NCI-H446 (cell line): ENCODE data around the gene UPK3BL1.
"Not testable (repeated sequence)": the region's sequence is repeated elsewhere in the genome, so short reads cannot be mapped to it uniquely, and the experiment has no call there.

ENCODE experiments used
- DNase-seq, 2 experiments: peaks; one replicate each; lab custom pipeline; 2025; lab: John Stamatoyannopoulos, UW

UPK3BL1 gene

DNA sequence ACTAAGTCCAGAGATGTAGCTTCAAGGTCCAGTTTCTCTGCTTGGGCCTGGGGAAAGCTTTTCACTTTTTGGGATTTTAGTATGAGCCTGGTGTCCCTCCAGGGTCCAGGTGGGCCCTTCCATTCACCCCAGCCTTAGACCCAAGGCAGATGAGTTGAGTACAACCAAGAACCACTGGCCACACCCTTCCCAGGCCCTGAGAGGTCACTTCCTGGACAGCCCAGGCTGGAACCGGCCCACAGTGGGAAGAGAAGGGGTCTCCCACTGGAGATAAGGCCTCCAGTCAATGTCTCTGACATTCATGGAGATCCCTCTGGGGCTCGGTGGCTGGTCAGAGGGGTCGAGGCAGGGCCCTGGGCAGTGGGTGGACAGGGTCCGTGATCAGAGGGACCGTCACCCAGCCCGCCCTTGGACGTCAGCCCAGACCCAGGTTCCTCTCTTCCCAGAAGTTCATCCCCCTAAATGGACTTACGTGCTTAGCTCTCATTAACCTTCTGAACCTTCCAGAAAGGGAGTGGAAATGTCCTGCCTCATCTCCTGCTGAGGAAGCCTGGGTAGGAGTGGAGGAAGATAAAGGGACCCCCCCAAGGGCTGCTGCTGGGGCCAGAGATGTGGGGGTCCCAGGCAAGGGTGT lies 15.2 kb downstream of the UPK3BL1 start:
- DNase-seq = not testable (repeated sequence)

DNA sequence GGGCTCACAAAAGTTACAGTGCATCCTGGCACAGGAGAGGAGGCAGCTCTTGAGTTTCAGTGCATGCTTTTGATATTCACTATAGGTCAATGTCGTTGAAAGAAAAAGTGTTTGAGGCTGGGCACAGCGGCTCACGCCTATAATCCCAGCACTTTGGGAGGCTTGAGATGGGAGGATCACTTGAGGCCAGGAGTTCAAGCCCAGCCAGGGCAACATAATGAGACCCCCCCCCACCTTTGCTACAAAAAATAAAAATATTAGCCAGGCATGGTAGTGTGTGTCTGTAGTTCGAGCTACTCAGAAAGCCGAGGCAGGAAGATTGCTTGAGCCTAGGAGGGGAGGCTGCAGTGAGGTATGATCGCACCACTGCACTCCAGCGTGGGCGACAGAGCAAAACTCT lies 24.5 kb downstream of the UPK3BL1 start:
- not testable (repeated sequence) for DNase-seq

DNA sequence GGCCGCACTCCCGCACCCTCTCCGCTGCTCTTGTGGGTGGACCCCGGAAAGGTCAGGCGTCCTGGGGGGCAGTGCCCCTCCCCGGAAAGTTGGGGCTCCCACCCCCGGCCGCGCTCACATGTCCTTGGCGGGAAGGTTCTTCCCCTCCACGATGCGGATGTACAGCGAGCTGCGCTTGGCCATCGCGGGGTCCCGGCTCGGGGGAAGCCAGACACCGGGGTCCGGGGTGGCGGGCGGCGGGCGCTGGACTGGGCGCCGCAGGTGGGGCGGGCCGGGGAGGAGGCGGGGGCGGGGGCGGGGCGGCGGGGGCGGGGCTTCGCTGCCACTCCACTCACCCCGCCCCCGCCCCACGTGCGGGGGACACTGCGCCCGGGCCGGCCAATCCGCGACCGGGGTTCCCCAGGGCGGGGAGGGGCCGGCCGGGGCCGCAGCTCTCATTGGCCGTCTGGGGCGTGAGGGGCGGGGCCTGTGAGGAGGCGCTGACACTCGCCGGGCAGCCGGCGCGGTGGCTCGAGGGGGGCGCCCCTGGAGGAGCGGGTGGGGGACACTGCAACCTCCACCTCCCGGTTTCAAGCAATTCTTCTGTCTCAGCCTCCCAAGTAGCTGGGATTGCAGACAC lies 26.0 kb downstream of the UPK3BL1 start, which contains the start of gene RASA4:
Gene RASA4 (minus strand): TSS at position 250 of the 619 bp plus-strand sequence. CDS start 67 bp downstream, at position 183.
- DNase-seq = not testable (repeated sequence)

DNA sequence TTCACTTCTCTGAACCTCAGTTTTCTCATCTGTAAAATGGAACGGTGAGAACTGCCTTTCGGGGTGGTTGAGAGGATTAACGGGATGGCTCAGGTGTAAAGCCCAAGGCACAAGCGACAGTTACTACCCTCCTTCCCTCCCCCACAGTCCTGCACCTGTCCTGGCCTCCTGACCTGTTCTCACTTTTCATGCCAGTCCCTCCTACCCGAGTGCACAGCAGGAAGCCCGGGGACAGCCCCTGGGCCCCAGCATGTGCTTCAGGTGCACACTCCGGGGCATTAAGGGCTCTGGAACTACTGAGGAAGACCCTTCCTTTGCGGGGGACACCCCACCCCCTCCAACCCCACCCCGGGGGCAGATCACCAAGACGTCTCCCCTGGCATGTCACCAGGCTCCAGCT lies 26.7 kb downstream of the UPK3BL1 start:
- not testable (repeated sequence) for DNase-seq

DNA sequence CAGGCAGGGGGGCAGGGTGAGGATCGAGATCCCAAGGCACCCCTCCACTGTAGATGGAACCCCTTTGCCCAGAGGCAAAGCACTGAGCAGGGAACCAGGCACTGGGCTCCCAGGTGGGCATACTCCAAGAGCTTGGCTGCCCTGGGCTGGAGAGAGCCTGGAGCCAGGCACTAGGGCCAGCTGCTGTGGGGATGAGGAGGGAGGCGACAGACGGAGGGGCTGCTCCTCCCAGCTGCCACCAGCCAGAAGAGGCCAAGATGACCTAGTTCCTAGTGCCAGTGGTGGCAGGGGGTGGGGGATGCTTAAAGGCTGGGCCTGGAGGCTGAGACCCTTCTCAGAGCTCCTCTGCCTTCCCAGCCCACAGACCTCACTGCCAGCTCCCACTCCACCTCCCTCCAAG lies 27.7 kb downstream of the UPK3BL1 start:
- not testable (repeated sequence) for DNase-seq

DNA sequence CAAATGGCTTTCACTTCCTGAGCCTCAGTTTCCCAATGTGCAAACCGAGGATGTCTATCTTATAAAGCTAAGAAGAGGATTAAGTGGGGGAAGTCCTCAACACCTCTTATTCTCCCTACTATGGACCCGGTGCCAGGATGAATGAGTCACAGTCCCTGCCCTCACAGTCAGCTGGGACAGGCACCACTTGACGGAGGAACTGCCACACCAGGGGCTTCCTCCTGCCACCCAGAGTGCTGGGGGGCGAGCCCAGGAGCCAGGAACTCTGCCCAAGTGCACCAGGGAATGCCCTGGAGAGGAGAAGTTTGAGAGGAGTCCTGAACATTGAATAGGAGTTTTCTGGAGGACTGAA lies 28.3 kb downstream of the UPK3BL1 start:
- not testable (repeated sequence) for DNase-seq

DNA sequence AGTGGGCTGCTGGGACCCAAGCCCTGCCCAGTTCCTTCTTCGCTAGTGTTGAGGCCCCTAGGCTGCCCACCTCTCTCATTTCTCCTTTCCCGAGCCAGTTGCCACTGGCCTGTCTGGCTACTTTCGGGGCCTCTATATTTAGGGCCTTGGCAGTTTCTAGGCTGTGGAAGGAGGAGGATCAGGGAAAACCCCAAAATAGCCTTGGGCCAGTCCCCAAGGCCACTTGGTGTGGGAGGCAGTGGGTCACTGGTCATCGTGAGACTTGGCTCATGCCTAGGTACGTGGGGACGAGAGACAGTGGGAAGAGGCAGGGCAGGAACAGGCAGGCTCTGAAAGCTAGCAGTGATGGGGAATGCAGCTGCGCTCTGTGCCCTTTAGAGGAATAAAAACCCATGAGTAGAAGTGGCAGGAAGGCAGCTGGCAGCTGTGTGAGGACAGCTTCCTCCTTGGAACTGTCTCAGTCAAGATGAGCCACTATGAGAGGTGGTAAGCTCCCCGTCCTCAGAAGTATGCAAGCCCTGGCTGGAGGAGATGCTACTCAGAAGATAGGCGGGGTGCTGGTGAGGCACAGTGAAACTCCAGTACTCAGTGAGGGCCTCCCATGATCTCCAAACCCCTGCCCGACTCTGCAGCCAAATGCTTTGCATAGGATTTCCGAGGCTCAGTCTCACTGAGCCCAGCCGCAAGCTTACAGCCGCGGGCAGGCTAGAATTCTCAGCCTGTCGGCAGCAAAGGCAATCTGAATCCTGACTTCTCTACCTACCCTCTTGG lies 28.8 kb downstream of the UPK3BL1 start:
- DNase-seq = not testable (repeated sequence)

DNA sequence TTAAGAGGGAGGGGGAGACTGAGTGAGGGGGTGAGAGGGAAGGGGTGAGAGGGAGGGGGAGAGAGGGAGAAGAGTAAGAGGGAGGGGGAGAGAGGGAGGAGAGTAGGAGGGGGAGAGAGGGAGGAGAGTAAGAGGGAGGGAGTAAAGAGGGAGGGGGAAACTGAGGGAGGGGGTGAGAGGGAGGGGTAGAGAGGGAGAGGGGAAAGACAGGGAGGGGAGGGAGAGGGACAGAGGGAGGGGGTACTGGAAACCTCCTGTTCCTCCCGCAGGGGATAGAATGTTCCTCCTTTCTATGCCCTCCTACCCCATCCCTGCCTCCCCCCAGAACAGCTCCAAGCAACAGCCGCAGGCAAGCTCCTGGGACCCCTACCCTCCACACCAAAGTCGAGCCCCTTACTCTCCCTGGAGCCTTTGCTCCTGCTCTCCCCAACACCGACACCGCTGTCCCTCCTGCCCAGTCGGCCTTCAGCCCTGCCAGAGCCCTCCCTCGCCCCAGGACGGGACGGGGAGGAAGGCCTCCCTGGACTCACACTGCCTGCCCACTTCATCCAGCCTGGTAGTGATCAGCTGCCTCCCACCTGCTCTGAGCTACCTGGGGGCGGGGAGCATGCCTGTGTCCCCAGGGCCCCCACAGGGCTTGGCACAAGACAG lies 30.8 kb downstream of the UPK3BL1 start:
- DNase-seq = not testable (repeated sequence)

DNA sequence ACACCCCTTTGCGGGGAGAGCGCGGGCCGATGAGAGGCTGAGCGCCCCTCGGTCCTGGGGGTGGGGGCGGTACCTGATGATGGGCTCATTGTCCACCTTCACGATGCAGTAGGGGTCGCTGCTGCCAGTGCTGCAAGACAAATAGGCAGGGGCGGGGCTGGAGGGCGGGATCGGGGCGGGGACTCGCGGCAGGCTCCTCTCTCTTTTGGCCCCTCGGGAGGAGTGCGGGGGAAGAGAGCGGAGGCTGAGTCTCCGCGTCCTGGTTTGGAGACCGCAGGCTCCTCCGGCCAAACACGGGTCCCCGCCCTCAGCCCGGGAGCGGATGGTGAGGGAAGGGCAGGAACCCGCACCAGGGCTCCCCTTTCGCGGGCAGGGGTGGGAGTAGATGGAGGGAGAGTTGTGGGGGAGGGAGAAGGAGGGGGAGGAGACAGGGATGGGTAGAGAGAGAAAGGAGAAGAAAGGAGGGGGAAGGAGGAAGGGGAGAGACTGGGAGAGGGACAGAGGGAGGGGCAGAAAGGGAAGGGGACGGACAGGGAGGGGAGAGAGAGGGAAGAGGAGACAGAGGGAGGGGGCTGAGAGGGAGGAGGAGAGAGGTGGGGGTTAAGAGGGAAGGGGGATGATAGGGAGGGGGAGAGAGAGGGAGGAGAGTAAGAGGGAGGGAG lies 31.4 kb downstream of the UPK3BL1 start:
- DNase-seq = not testable (repeated sequence)

DNA sequence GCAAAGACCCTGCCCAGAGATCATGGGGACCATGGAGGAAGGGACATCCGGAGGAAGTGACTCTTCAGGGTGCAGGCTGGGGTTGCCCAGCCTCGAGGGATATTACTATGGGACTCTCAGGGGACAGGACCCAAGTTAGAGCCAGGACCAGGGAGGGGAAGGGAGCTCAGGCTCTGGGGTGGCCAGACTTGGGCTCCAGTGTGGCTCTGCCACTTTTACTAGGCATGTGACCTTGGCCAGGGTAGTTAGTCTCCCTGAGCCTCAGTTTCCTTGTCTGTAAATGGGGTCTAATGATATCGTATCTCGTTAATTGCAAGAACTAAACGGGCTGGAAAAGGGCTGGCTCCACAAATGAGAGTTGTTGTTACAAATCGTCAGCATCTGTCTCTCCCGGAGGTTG lies 32.1 kb downstream of the UPK3BL1 start:
- not testable (repeated sequence) for DNase-seq

DNA sequence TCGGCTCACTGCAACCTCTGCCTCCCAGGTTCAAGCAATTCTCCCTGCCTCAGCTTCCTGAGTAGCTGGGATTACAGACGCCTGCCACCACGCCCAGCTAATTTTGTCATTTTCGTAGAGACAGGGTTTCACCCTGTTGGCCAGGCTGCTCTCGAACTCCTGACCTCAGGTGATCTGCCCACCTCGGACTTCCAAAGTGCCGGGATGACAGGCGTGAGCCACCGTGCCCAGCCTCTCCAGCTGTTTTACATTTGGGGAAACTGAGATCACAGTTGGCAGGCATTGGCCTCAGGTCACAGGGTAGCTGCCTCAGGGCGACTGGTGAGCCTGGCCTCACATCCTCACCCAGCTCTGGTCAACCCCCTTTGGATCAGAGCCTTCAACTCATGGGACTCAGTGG lies 32.9 kb downstream of the UPK3BL1 start:
- DNase-seq = not testable (repeated sequence)

DNA sequence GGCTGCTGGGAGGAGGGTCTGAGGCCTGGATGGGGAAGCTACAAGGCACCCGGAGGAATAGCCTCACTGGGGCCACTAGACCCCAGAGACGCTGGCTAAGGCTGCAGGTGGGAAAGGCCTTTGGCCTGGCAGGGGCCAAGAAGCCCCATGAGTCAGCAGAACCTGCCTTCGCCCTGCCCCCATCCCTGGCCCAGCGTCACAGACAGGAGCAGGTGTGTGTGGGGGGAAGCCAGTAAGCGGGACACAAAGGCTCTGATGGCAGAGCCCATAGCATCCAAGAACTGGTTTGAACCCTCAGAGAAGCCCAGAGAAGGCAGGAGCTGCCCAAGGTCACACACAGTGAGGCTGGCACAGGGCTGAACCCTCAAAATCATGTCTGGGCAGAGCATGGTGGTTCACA lies 35.7 kb downstream of the UPK3BL1 start:
- not testable (repeated sequence) for DNase-seq

DNA sequence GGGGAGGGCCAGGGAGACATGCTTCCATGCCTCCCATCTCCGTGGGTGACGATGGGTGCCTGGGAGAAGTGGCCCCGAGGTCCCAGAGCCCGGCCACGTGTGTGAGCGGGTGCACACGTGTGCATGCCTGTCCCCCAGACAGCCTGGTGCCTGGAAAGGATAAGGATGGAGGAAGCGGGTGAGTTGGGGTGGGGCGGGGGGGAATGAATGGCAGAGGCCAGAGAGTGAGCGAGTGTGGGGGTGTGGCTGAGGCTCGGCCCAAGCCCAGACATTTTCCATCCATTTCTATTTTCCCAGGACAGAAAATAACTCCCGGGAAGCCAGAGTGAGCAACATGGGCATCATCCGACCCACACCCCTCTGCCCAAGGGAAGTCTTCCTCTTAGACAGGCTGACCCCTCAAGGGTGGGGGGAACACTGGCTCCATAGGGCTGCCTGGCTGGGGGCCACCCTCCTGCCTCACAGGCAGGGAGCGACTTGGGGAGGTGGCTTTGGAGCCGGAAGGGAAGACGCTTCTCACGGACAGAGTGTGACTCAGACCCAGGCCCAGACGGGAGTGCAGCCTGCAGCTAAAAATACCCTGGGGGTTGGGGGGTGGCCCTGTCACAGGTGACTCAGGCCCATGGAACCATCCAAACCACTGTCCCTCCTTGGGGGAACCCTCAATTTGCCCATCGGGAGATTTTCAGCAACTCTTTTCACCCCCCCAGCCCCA lies 38.0 kb downstream of the UPK3BL1 start:
- not testable (repeated sequence) for DNase-seq

DNA sequence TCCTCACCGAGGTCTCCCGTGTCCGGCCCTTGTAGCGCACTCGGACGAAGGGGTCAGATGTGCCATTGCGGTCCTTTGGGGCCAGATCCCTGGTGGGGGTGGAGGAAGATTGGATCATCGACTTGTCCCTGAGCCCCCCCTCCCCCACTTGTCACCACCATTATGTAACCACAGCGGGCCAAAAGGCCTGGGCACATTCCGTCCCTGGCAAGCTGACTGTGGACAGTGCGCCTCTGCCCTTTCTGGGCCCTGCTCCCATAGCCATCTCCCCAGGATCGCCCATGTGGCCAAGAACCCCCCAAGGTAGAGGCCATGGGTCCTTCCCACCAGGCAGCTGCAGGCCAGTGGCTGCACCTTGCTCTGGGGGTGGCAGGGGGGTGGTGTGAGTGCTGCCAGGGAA lies 40.3 kb downstream of the UPK3BL1 start:
- DNase-seq = not testable (repeated sequence)

DNA sequence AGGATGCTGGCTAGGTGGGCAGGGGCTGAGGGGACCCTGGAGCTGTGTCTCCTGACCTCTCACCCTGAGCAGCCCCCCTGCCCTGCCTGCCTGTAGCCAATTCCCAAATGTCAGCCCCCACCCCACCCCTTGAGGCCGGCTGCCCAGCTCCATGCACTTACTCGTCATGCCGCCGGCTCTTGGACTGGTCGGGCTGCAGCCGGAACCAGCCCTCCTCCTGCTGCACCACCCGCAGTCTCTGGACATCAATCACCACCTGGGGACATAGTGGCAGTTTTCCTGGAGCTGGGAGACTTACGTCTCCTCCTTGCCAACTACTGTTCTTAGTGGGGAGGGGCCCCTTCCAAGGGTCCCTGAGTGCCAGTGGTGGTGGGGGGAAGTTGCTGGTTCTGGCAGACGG lies 42.9 kb downstream of the UPK3BL1 start:
- not testable (repeated sequence) for DNase-seq

DNA sequence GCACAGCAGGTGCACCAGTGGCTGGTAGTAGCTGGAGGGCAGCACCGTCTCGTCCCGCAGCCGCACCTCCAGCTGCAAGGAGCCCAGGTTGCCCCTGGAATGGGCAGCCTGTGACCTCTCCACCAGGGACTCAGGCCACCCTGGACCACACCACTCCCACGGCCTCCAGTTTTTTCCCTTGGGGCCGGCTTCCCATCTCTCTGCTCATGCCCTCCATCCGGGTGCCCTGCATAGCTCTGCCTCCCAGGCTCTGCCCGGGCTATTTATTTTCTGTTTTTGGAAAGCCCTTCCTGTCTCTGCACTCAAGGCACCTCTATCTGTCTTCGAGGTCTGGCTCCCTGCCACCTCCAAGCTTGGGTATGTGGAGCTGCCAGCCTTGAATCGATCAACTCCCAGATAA lies 46.6 kb downstream of the UPK3BL1 start:
- not testable (repeated sequence) for DNase-seq

DNA sequence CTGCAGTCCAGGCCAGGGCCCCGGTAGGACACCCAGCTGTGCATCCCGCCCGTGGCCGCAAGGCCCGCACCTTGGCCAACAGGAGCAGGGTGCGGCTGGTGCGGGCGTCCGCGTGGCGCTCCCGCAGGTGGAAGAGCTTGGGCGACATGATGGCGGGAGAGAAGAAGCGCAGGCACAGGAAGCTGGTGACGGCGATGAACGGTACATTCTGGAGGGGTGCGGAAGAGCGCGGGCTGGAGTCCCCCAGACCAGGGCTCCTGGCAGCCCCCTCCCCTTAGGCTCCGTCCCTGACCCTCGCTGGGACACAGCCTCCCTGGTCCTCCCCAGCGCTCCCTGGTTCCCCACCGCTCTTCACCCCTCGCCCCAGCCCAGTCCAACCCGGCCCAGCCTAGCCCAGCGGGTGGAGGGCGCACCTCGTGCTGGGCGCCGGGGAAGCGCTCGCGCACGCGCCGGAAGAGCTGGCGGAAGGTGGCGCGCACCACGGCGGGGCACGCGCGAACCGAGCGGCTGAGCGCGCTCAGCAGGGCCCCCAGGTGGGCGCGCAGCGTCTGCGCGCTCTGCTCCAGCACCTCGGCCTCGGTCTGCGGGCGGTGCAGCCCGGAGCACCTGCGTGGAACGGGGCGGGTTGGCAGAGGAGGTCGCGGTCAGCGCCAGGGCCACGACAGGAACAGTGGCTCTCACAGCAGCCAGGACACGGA lies 48.8 kb downstream of the UPK3BL1 start:
- not testable (repeated sequence) for DNase-seq

DNA sequence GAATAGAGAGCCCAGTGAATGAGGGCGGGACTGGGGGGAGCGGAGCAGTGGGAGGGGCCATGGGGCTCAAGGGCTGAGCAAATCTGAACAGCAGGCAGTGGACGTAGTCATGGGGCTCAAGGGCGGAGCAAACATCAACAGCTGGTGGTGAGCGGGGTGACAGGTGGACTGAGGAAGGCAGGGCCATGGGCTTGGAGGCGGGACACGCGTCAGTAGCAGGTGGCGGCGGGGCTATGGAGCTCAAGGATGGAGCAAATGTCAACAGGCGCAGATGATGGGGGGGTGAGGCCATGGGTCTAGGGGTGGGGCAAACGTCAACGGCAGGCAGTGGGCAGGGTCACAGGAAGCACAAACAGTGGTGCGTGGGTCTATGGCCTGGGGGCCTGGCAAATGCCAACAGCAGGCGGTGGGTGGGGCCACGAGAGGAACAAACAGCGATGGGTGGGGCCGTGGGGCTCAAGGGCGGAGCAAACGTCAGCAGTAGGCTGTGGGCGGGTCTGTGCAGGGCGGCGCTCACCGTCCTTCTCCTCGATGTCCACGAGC lies 50.0 kb downstream of the UPK3BL1 start:
- not testable (repeated sequence) for DNase-seq

DNA sequence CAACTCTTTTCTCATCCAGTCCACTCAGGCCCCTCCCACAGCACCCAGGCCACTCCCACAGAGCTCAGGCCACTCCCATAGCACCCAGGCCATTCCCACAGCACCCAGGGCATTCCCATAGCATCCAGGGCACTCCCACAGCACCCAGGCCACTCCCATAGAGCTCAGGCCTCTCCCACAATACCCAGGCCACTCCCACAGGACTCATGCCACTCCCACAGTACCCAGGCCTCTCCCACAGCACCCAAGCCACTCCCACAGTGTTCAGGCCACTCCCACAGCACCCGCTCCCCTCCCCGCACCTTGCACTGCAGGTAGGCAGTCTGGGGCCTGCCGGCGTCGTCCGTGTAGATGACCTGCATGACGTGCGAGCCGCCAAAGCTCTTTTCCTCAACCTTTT lies 52.7 kb downstream of the UPK3BL1 start:
- not testable (repeated sequence) for DNase-seq
